Measurements from ENCODE around the gene MAEL.

The MAEL gene

GRCh38 chr1:166988974-166989515 lies at the start of gene MAEL:
Gene MAEL, plus strand, starts transcription at chr1:166989280. Its CDS starts 73 bp downstream, at chr1:166989353.
- H3K4me3 ChIP-seq (ENCODE audit: low read length), result no peak within 1 kb of the TSS
- TF ChIP-seq ZNF274 (IDR thresholded peaks at IDR 0.05; ENCODE audit: low read depth, low read length), result no peak

- TF ChIP-seq ZNF274 (IDR thresholded peaks at IDR 0.05; ENCODE audit: low read depth, low read length), result no peak
- H3K4me3 ChIP-seq (ENCODE audit: low read length), result no peak overlapping the region
Observed at GRCh38 chr1:166939741-166940375, 49.2 kb upstream of the MAEL start.

- no peak overlapping the region for H3K4me3 ChIP-seq (ENCODE audit: low read length)
Observed at GRCh38 chr1:166944186-166944967, 44.7 kb upstream of the MAEL start.

GRCh38 chr1:166947398-166948043 lies 41.6 kb upstream of the MAEL start:
- no peak overlapping the region; the same call in 1 of the 2 replicates for H3K4me3 ChIP-seq (ENCODE audit: low read length)
- TF ChIP-seq ZNF274 (IDR thresholded peaks at IDR 0.05; ENCODE audit: low read depth, low read length), result no peak

More at GRCh38 chr1:166944186-166944967, 44.7 kb upstream of the MAEL start:
- no peak for TF ChIP-seq ZNF274 (IDR thresholded peaks at IDR 0.05; ENCODE audit: low read depth, low read length)

GRCh38 chr1:166948856-166949350 lies 40.2 kb upstream of the MAEL start:
- no peak overlapping the region for H3K4me3 ChIP-seq (ENCODE audit: low read length)
- TF ChIP-seq ZNF274 (IDR thresholded peaks at IDR 0.05; ENCODE audit: low read depth, low read length), result no peak

DNA sequence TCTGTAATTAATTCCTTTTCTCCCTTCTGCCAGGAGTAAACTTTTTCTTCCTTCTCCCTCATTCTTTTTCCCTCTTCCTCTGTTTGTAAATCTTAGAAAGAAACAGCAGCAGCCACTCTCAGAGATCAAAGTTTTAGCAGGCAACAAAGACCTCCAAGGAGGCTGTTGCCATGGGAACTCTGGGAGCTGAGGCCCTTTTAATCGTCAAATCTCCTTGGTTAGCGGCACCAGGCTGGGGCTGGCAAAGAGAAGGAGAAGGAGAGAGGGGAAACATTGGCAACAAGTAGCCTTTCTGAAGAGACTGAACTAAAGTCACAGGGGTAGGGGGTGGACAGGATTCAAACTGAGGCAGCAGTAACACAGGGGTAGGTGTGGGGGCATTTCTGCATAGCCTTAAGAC lies 38.9 kb upstream of the MAEL start:
- TF ChIP-seq ZNF274 (IDR thresholded peaks at IDR 0.05; ENCODE audit: low read depth, low read length), result no peak

GRCh38 chr1:166951050-166951449 lies 38.0 kb upstream of the MAEL start:
- TF ChIP-seq ZNF274 (IDR thresholded peaks at IDR 0.05; ENCODE audit: low read depth, low read length), result no peak
- no peak overlapping the region for H3K4me3 ChIP-seq (ENCODE audit: low read length)

More for the DNA sequence above, 38.9 kb upstream of the MAEL start:
- H3K4me3 ChIP-seq (ENCODE audit: low read length), result no peak overlapping the region

DNA sequence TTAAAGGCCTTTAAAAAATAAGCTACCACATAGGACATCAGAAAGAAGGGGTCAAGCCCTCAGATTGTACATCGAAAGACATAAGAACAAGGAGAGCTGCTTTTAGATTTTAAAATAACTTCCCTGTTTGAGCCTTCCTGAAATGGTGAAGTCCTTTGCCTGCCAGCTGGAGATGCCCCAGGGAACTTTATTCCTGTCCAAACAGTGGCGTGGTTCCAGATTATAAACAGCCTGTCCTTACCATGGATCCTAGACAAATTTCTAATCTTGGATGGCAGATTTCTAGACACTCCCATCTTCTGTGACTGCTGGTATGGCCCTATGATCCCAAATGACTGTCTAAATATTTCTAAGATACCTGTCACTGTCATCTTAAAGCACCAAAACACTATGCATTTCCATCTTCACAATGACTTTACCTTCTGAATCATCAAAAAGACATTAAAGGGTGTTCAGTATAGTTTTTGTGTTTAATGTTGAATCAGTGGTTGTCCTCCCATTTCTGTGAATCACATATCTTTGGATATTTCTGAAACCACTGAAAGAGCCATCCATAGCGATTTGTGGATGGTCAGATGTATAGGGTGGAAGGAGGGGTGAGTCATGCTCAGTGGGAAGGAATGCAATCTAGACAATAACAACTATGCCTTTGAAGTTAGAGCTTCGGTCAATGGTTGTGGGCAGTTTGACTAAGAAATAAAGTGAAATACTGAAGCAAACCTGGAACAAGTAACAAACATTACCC lies 36.9 kb upstream of the MAEL start:
- no peak for TF ChIP-seq ZNF274 (IDR thresholded peaks at IDR 0.05; ENCODE audit: low read depth, low read length)
- H3K4me3 ChIP-seq (ENCODE audit: low read length), result no peak overlapping the region

GRCh38 chr1:166953491-166953890 lies 35.6 kb upstream of the MAEL start:
- TF ChIP-seq ZNF274 (IDR thresholded peaks at IDR 0.05; ENCODE audit: low read depth, low read length), result no peak
- no peak overlapping the region for H3K4me3 ChIP-seq (ENCODE audit: low read length)

DNA sequence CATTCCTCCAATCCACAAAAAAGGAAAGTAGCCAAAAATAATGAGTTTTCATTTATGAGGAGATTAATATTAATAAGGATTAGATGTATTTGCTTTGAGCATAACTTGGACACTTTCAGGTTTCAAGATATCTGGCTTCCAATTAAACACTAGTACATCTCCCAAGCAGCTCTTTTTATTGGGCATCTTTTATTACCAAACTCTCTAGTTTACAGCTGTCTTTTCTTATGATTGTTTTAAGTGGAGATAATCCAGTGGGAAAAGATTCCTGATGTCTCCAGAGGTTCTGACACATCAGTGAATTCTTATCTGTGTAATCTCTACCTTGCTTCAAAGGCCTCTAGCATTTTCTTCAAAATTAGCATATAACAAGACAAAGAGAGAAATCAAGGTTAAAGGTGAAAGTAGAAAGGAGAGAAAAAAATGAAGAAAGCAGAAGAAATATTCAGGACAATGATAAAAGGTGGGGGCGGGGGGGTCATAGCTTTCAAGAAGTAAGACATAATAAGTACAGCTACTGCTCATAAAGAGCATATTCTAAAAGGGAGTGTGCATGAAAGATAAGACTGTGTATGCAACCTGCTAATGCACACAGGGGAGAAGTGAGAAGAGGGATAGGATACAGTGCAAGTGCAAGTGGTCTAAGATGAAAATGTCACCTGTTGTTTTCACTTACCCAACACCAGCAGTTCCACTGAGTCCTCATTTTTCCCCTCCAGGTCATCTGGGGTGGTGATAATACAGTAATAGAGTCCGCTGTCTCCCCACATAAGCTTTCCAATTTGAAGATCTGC lies 32.8 kb upstream of the MAEL start:
- no peak overlapping the region for H3K4me3 ChIP-seq (ENCODE audit: low read length)
- TF ChIP-seq ZNF274 (IDR thresholded peaks at IDR 0.05; ENCODE audit: low read depth, low read length), result no peak

GRCh38 chr1:166956872-166957271 lies 32.2 kb upstream of the MAEL start:
- H3K4me3 ChIP-seq (ENCODE audit: low read length), result no peak overlapping the region
- no peak for TF ChIP-seq ZNF274 (IDR thresholded peaks at IDR 0.05; ENCODE audit: low read depth, low read length)

DNA sequence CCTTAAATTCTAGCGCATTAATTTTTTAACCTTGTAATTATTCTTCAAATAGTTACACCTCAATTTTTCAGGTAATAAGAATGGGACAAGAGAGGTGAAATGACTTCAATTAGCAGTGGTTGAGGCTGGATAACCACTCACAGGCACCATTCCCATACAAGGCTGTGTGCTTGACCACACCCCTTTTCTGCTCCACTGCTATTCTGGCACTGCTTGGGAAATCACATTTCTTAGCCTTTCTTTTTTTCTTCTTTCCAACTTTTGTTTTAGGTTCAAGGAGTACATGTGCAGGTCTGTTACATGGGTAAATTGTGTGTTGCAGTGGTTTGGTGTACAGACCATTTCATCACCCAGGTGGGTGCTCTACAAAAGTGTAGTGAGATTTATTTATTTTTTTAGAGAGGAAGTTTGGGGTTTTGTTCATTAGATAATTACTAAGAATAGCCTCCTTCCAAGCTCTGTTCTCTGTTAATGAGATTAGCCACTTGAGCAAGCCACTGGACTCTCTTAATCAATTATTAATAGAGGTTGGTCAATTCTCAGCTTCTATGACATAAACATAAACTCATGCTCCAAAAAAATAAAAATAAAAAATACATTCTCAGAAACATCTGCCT lies 28.1 kb upstream of the MAEL start:
- TF ChIP-seq ZNF274 (IDR thresholded peaks at IDR 0.05; ENCODE audit: low read depth, low read length), result no peak
- H3K4me3 ChIP-seq (ENCODE audit: low read length), result no peak overlapping the region
